Breast epithelium (tissue), 4 donors: ENCODE measurements around the gene GMIP. TPM values are rescaled to one million over a fixed set of nuclear protein-coding genes. Genes with fewer than 3 reads are reported as not detected.
"Not testable (repeated sequence)": the region's sequence is repeated elsewhere in the genome, so short reads cannot be mapped to it uniquely, and the experiment has no call there.

Source experiments
- DNase-seq, 2 donors: peaks; one replicate each; pipeline ENCODE4 v3.0.0-alpha.2; 2019; ENCODE audit warnings: low spot score in 2 of 2
- H3K27ac ChIP-seq, 2 donors: fragments of 200-600 bp; sonication (generic) in 1 of 2; one replicate each; pipeline ENCODE4 v1.5.1; 2016 to 2019; ENCODE audit warnings: mild to moderate bottlenecking in 1 of 2
- H3K27me3 ChIP-seq, 2 donors: fragments of 200-600 bp; sonication (generic) in 1 of 2; one replicate each; pipeline versions ENCODE4 v1.5.1 to v1.6.0; 2017 to 2019; ENCODE audit warnings: control low read depth in 1 of 2, mild to moderate bottlenecking in 1 of 2
- H3K36me3 ChIP-seq: fragments of 200-600 bp; one replicate; pipeline ENCODE4 v1.5.1; 2019
- H3K4me1 ChIP-seq, 2 donors: fragments of 200-600 bp; sonication (generic); one replicate each; pipeline ENCODE4 v1.5.1; 2016 to 2019; ENCODE audit warnings: control low read depth in 1 of 2
- H3K4me3 ChIP-seq, 3 donors: fragments of 200-600 bp; sonication (generic); 1 replicate in 2 of 3; 2 replicates in 1 of 3; pipeline ENCODE4 v1.5.1; 2016 to 2019; ENCODE audit warnings: mild to moderate bottlenecking in 3 of 3, moderate library complexity in 2 of 3
- H3K9me3 ChIP-seq, 2 donors: fragments of 200-600 bp; sonication (generic) in 1 of 2; one replicate each; pipeline ENCODE4 v1.5.1; 2016 to 2019; ENCODE audit warnings: control low read depth in 1 of 2
- POLR2A ChIP-seq: fragments of 450-650 bp; IDR thresholded peaks from one replicate; pipeline ENCODE4 v1.6.1; 2016; ENCODE audit warnings: antibody characterized with exemption, mild to moderate bottlenecking, moderate library complexity
- POLR2AphosphoS5 ChIP-seq, 3 donors: sonication (generic); formaldehyde crosslinking; IDR thresholded peaks; one replicate each; pipeline ENCODE4 v1.6.1; 2017; ENCODE audit warnings: antibody characterized with exemption in 3 of 3
- intact Hi-C: fragments of 100-400 bp; cut with DNase I; formaldehyde crosslinking; loops from one replicate; pipeline ENCODE4 v1.15.1; 2023; ENCODE audit warnings: low total_unique reads
- total RNA-seq, 3 donors: library from RNA; depleted of rRNA; stranded (reverse); fragments of >200 nt; gene quantifications; one replicate each; pipeline ENCODE4 v1.1.0, GENCODE V29; 2016
- TF ChIP-seq, protein P1 (sequence below), 3 donors: fragments of 450-650 bp; IDR thresholded peaks; one replicate each; pipeline ENCODE4 v1.5.1; 2016 to 2017; ENCODE audit warnings: antibody characterized with exemption in 3 of 3, mild to moderate bottlenecking in 3 of 3, moderate library complexity in 3 of 3

GMIP gene, protein sequence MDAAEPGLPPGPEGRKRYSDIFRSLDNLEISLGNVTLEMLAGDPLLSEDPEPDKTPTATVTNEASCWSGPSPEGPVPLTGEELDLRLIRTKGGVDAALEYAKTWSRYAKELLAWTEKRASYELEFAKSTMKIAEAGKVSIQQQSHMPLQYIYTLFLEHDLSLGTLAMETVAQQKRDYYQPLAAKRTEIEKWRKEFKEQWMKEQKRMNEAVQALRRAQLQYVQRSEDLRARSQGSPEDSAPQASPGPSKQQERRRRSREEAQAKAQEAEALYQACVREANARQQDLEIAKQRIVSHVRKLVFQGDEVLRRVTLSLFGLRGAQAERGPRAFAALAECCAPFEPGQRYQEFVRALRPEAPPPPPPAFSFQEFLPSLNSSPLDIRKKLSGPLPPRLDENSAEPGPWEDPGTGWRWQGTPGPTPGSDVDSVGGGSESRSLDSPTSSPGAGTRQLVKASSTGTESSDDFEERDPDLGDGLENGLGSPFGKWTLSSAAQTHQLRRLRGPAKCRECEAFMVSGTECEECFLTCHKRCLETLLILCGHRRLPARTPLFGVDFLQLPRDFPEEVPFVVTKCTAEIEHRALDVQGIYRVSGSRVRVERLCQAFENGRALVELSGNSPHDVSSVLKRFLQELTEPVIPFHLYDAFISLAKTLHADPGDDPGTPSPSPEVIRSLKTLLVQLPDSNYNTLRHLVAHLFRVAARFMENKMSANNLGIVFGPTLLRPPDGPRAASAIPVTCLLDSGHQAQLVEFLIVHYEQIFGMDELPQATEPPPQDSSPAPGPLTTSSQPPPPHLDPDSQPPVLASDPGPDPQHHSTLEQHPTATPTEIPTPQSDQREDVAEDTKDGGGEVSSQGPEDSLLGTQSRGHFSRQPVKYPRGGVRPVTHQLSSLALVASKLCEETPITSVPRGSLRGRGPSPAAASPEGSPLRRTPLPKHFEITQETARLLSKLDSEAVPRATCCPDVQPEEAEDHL
- 10 to 100 TPM in 1 of 3 donors, 1 to 10 TPM in 2; 7.9 to 10.4 (median 8.5) TPM for total RNA-seq

- H3K9me3 ChIP-seq: no peaks in the 10 kb centered on the region
- peak; percentile 64 to 75 for DNase-seq
- H3K27ac ChIP-seq: peak within 1 kb of the TSS; percentile 63 to 80
- no peaks in the 10 kb centered on the region for H3K27me3 ChIP-seq
- intact Hi-C loops: no loop called here
- H3K4me1 ChIP-seq: no peaks in the 10 kb centered on the region
- H3K36me3 ChIP-seq: peaks cover 10% of the 10 kb centered on the region
- peak within 1 kb of the TSS; percentile 68 to 85 (median 78) for H3K4me3 ChIP-seq
- TF ChIP-seq, protein P1, sequence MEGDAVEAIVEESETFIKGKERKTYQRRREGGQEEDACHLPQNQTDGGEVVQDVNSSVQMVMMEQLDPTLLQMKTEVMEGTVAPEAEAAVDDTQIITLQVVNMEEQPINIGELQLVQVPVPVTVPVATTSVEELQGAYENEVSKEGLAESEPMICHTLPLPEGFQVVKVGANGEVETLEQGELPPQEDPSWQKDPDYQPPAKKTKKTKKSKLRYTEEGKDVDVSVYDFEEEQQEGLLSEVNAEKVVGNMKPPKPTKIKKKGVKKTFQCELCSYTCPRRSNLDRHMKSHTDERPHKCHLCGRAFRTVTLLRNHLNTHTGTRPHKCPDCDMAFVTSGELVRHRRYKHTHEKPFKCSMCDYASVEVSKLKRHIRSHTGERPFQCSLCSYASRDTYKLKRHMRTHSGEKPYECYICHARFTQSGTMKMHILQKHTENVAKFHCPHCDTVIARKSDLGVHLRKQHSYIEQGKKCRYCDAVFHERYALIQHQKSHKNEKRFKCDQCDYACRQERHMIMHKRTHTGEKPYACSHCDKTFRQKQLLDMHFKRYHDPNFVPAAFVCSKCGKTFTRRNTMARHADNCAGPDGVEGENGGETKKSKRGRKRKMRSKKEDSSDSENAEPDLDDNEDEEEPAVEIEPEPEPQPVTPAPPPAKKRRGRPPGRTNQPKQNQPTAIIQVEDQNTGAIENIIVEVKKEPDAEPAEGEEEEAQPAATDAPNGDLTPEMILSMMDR (IDR thresholded peaks at IDR 0.05): peak; percentile 76 to 89 (median 88)
- no peak for TF ChIP-seq POLR2AphosphoS5 (IDR thresholded peaks at IDR 0.05)
Measured at GRCh38 chr19:19643158-19644053, at the start of gene GMIP. Gene GMIP, minus strand, starts transcription at chr19:19643657. Its CDS starts 128 bp downstream, at chr19:19643529.

DNA sequence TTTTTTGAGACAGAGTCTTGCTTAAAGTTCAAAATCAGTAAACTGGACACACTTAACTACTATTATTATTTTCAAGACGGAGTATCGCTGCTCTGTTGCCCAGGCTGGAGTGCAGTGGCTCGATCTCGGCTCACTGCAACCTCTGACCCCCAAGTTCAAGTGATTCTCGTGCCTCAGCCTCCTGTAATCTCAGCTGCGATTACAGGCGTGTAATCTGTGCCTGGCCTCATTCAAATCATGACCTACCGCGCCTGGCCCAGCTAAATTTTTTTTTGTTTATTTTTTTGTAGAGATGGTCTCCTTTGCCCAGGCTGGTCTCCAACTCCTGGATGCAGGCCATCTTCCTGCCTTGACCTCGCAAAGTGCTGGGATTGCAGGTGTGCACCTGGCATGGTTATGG is 48.2 kb upstream of the GMIP start:
- H3K9me3 ChIP-seq: peaks cover 5 to 26% of the 10 kb centered on the region in 2 donors
- intact Hi-C loops: no loop called here
- no peaks in the 10 kb centered on the region for H3K36me3 ChIP-seq
- H3K27ac ChIP-seq: no peak overlapping the region
- no peaks in the 10 kb centered on the region for H3K27me3 ChIP-seq
- TF ChIP-seq, protein P1 (IDR thresholded peaks at IDR 0.05): no peak
- TF ChIP-seq POLR2A (no peak), POLR2AphosphoS5 (IDR thresholded peaks at IDR 0.05) (no peak)
- no peaks in the 10 kb centered on the region for H3K4me1 ChIP-seq
- DNase-seq: no peak
- no peak overlapping the region for H3K4me3 ChIP-seq

- H3K4me1 ChIP-seq, intact Hi-C loops, DNase-seq, H3K27me3 ChIP-seq, H3K4me3 ChIP-seq, H3K36me3 ChIP-seq, H3K27ac ChIP-seq: not testable (repeated sequence)
- peaks cover 29 to 33% of the 10 kb centered on the region in 2 donors for H3K9me3 ChIP-seq
Measured at GRCh38 chr19:19689023-19689422, 45.6 kb upstream of the GMIP start.

DNA sequence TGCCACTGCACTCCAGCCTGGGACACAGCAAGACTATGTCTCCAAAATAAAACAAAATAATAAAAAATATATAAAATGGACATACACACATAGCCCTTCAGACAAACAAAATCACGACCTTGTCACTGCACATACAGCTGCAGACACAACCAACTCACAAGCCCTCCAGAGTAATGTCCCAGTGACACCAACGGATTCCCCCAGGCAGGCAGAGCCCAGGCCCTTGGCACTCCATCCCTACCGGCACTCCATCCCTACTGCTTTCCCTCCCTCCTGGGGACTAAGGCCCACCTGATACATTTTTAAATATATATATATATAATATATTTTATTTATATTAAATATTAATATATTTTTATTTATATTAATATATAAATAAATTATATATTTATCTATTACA is 43.6 kb upstream of the GMIP start:
- no peak overlapping the region for H3K4me3 ChIP-seq
- no peaks in the 10 kb centered on the region for H3K27me3 ChIP-seq
- TF ChIP-seq POLR2AphosphoS5 (IDR thresholded peaks at IDR 0.05) (no peak), POLR2A (no peak)
- TF ChIP-seq, protein P1 (IDR thresholded peaks at IDR 0.05): no peak
- H3K27ac ChIP-seq: no peak overlapping the region
- intact Hi-C loops: no loop called here
- no peaks in the 10 kb centered on the region for H3K4me1 ChIP-seq
- H3K9me3 ChIP-seq: peaks cover 29 to 44% of the 10 kb centered on the region in 2 donors
- DNase-seq: no peak
- H3K36me3 ChIP-seq: no peaks in the 10 kb centered on the region

GRCh38 chr19:19686580-19686979 is 43.1 kb upstream of the GMIP start:
- Histone ChIP-seq H3K4me3 (no peak overlapping the region), H3K36me3 (no peaks in the 10 kb centered on the region), H3K27me3 (no peaks in the 10 kb centered on the region), H3K4me1 (no peaks in the 10 kb centered on the region), H3K9me3 (peaks cover 29 to 47% of the 10 kb centered on the region in 2 donors), H3K27ac (no peak overlapping the region)
- TF ChIP-seq, protein P1 (IDR thresholded peaks at IDR 0.05): no peak
- intact Hi-C loops: no loop called here
- DNase-seq: no peak

GRCh38 chr19:19686119-19686518 is 42.7 kb upstream of the GMIP start:
- H3K4me1 ChIP-seq, DNase-seq, intact Hi-C loops, H3K4me3 ChIP-seq, H3K27me3 ChIP-seq, H3K27ac ChIP-seq, H3K36me3 ChIP-seq: not testable (repeated sequence)
- H3K9me3 ChIP-seq: peaks cover 29 to 50% of the 10 kb centered on the region in 2 donors
